GM21528 (cell line): ENCODE data around the gene NFIL3.

Experiments used
- ATAC-seq: cut with Tn5 transposase; IDR thresholded peaks from one replicate; pipeline ENCODE4 v1.9.1; 2021; ENCODE audit warnings: mild to moderate bottlenecking, moderate library complexity; ENCODE audit not compliant: unreplicated experiment, low FRiP score

The NFIL3 gene

GRCh38 chr9:91361291-91362050, 62.2 kb downstream of the NFIL3 start, which contains the start of gene AUH:
AUH (minus strand) TSS chr9:91361918; CDS start chr9:91361889, 29 bp downstream.
- peak; percentile 83 for ATAC-seq

GRCh38 chr9:91360551-91361290, 62.9 kb downstream of the NFIL3 start:
- ATAC-seq = no peak

- ATAC-seq = no peak
Measured at GRCh38 chr9:91359734-91360470, 63.7 kb downstream of the NFIL3 start.

GRCh38 chr9:91359083-91359482, 64.5 kb downstream of the NFIL3 start:
- ATAC-seq = no peak
